ENCODE measurements around the gene JUNB.
A peak's percentile ranks its signal among the peaks of the same experiment; 100 is the strongest.

JUNB gene

GRCh38 chr19:12791345-12792050 lies at the start of gene JUNB:
TSS of gene JUNB (plus strand) at chr19:12791486. CDS start at chr19:12791772, 286 bp downstream.
- peak; percentile 99 for DNase-seq

- no peak for DNase-seq
Measured at GRCh38 chr19:12745166-12745897, 46.0 kb upstream of the JUNB start.

- DNase-seq, result no peak
Measured at GRCh38 chr19:12748489-12748888, 42.8 kb upstream of the JUNB start.

- DNase-seq, result no peak
Measured at GRCh38 chr19:12749938-12750521, 41.3 kb upstream of the JUNB start.

GRCh38 chr19:12750851-12751250 lies 40.4 kb upstream of the JUNB start:
- DNase-seq, result no peak

- DNase-seq, result no peak
Measured at GRCh38 chr19:12751635-12752034, 39.7 kb upstream of the JUNB start, which contains the start of gene BEST2. TSS of gene BEST2 (plus strand) at chr19:12751791. CDS start at chr19:12752593, 802 bp downstream.

GRCh38 chr19:12752056-12752781 lies 39.1 kb upstream of the JUNB start:
- no peak for DNase-seq

- DNase-seq, result no peak
Measured at GRCh38 chr19:12754465-12755196, 36.7 kb upstream of the JUNB start.

- DNase-seq, result no peak
Measured at GRCh38 chr19:12756150-12756883, 35.0 kb upstream of the JUNB start.

GRCh38 chr19:12757544-12758274 lies 33.6 kb upstream of the JUNB start:
- peak; percentile 67 to 70 for DNase-seq

GRCh38 chr19:12759686-12760085 lies 31.6 kb upstream of the JUNB start:
- no peak for DNase-seq

GRCh38 chr19:12763100-12763499 lies 28.2 kb upstream of the JUNB start:
- no peak for DNase-seq

- DNase-seq, result no peak
Measured at GRCh38 chr19:12764698-12765097, 26.6 kb upstream of the JUNB start.

GRCh38 chr19:12766051-12766521 lies 25.2 kb upstream of the JUNB start:
- DNase-seq, result peak; percentile 81 to 85

- no peak for DNase-seq
Measured at GRCh38 chr19:12767150-12767549, 24.1 kb upstream of the JUNB start.

GRCh38 chr19:12767666-12768065 lies 23.6 kb upstream of the JUNB start:
- no peak for DNase-seq

GRCh38 chr19:12769689-12770088 lies 21.6 kb upstream of the JUNB start:
- DNase-seq, result peak; percentile 70 to 81

GRCh38 chr19:12770922-12771321 lies 20.4 kb upstream of the JUNB start:
- DNase-seq, result no peak

- DNase-seq, result no peak
Measured at GRCh38 chr19:12772323-12772722, 19.0 kb upstream of the JUNB start.

- no peak for DNase-seq
Measured at GRCh38 chr19:12773571-12773970, 17.7 kb upstream of the JUNB start.
